ENCODE results near the gene ZDHHC14.
"Not testable (repeated sequence)": the region's sequence is repeated elsewhere in the genome, so short reads cannot be mapped to it uniquely, and the experiment has no call there.

Gene ZDHHC14

GRCh38 chr6:157408427-157408826, 27.4 kb downstream of the ZDHHC14 start:
- not testable (repeated sequence) for DNase-seq

- DNase-seq = no peak
Measured at GRCh38 chr6:157410045-157410444, 29.1 kb downstream of the ZDHHC14 start.

GRCh38 chr6:157411368-157411767, 30.4 kb downstream of the ZDHHC14 start:
- no peak for DNase-seq

- DNase-seq = no peak
Measured at GRCh38 chr6:157412791-157413190, 31.8 kb downstream of the ZDHHC14 start.

- no peak for DNase-seq
Measured at GRCh38 chr6:157420497-157420896, 39.5 kb downstream of the ZDHHC14 start.

- no peak for DNase-seq
Measured at GRCh38 chr6:157424491-157425020, 43.6 kb downstream of the ZDHHC14 start.

GRCh38 chr6:157427969-157428368, 47.0 kb downstream of the ZDHHC14 start:
- DNase-seq = no peak

- peak; percentile 60 for DNase-seq
Measured at GRCh38 chr6:157428427-157429202, 47.6 kb downstream of the ZDHHC14 start.

- DNase-seq = no peak
Measured at GRCh38 chr6:157429248-157429647, 48.3 kb downstream of the ZDHHC14 start.

- DNase-seq = no peak
Measured at GRCh38 chr6:157430834-157431233, 49.8 kb downstream of the ZDHHC14 start.

GRCh38 chr6:157432231-157432891, 51.4 kb downstream of the ZDHHC14 start:
- DNase-seq = no peak

GRCh38 chr6:157432892-157433265, 51.9 kb downstream of the ZDHHC14 start:
- no peak for DNase-seq

- DNase-seq = no peak
Measured at GRCh38 chr6:157433678-157434081, 52.7 kb downstream of the ZDHHC14 start.

- no peak for DNase-seq
Measured at GRCh38 chr6:157434349-157435033, 53.5 kb downstream of the ZDHHC14 start.

- DNase-seq = no peak
Measured at GRCh38 chr6:157436219-157436943, 55.4 kb downstream of the ZDHHC14 start.

GRCh38 chr6:157436944-157437336, 56.0 kb downstream of the ZDHHC14 start:
- no peak for DNase-seq

- no peak for DNase-seq
Measured at GRCh38 chr6:157438611-157439111, 57.7 kb downstream of the ZDHHC14 start.

- no peak for DNase-seq
Measured at GRCh38 chr6:157440171-157440570, 59.2 kb downstream of the ZDHHC14 start.

- DNase-seq = no peak
Measured at GRCh38 chr6:157442291-157442690, 61.3 kb downstream of the ZDHHC14 start.

GRCh38 chr6:157443066-157443800, 62.2 kb downstream of the ZDHHC14 start:
- no peak for DNase-seq

- DNase-seq = no peak
Measured at GRCh38 chr6:157445277-157446009, 64.5 kb downstream of the ZDHHC14 start.

Data from stimulated activated CD4-positive, alpha-beta T cell treated with anti-CD3 and anti-CD28 coated beads, Interleukin-12 subunit alpha, Interleukin-12 subunit beta, amount 100 ng/mL, for 4 hours (primary cell).